HEK293 (cell line): Measurements from ENCODE around the gene PKP3.

ENCODE experiments used
- CTCF ChIA-PET: fragments of 350-600 bp; formaldehyde crosslinking; extraction: SDS; loops from one replicate; lab custom pipeline; 2021; ENCODE audit warnings: antibody characterized with exemption; lab: Yijun Ruan, JAX
- POLR2A ChIA-PET: fragments of 300-600 bp; formaldehyde crosslinking; extraction: SDS; loops from one replicate; lab custom pipeline; 2020; ENCODE audit warnings: antibody characterized with exemption, inconsistent platforms; lab: Yijun Ruan, JAX
- H3K27ac ChIP-seq: fragments of 200-500 bp; sonication (Bioruptor generic); 2 replicates; pipeline ENCODE4 v1.5.1; 2014; ENCODE audit warnings: low read depth, low read length, control low read depth, inconsistent platforms; ENCODE audit errors: extremely low read depth
- H3K36me3 ChIP-seq, 2 experiments: fragments of 200-500 bp in 1 of 2; sonication (Bioruptor generic) in 1 of 2; 1 replicate in 1 of 2; 2 replicates in 1 of 2; pipeline ENCODE4 v1.5.1; 2014 to 2017; ENCODE audit warnings: inconsistent platforms in 2 of 2, low read length in 2 of 2; ENCODE audit not compliant: control insufficient read depth in 2 of 2, insufficient read depth in 1 of 2
- H3K4me1 ChIP-seq: fragments of 200-500 bp; sonication (Bioruptor generic); 2 replicates; pipeline ENCODE4 v1.5.1; 2014; ENCODE audit warnings: mild to moderate bottlenecking, low read length, inconsistent platforms; ENCODE audit not compliant: control insufficient read depth, insufficient read depth
- H3K4me3 ChIP-seq: 2 replicates; pipeline ENCODE4 v1.5.1; 2011; ENCODE audit warnings: low read depth, mild to moderate bottlenecking, control low read depth, low read length, moderate library complexity
- H3K9me3 ChIP-seq: fragments of 200-500 bp; sonication (Bioruptor generic); 2 replicates; pipeline ENCODE4 v1.5.1; 2014; ENCODE audit warnings: low read depth, low read length, inconsistent platforms; ENCODE audit not compliant: control insufficient read depth, insufficient read depth
- HOXA7 ChIP-seq: sonication (generic); formaldehyde crosslinking; IDR thresholded peaks from 2 replicates; pipeline ENCODE4 v1.8.1; 2022; ENCODE audit warnings: missing genetic modification reagents, borderline replicate concordance
- HOXC10 ChIP-seq: sonication (generic); formaldehyde crosslinking; IDR thresholded peaks from 2 replicates; pipeline ENCODE4 v1.8.1; 2023; ENCODE audit warnings: mild to moderate bottlenecking, missing genetic modification reagents
- SCRT2 ChIP-seq: fragments of 450-650 bp; formaldehyde crosslinking; IDR thresholded peaks from 2 replicates; pipeline ENCODE4 v1.5.1; 2016; ENCODE audit warnings: missing biosample characterization, missing genetic modification characterization
- ZBTB7A ChIP-seq: fragments of 450-650 bp; formaldehyde crosslinking; IDR thresholded peaks from 2 replicates; pipeline ENCODE4 v1.5.1; 2016; ENCODE audit warnings: low read depth, missing biosample characterization, missing genetic modification characterization
- ZEB2 ChIP-seq: fragments of 450-650 bp; formaldehyde crosslinking; IDR thresholded peaks from 2 replicates; pipeline ENCODE4 v1.5.1; 2016; ENCODE audit warnings: missing biosample characterization, missing genetic modification characterization
- ZFP41 ChIP-seq: fragments of 450-650 bp; formaldehyde crosslinking; IDR thresholded peaks from 2 replicates; pipeline ENCODE4 v1.5.1; 2016; ENCODE audit warnings: missing biosample characterization, missing genetic modification characterization, borderline replicate concordance
- ZNF140 ChIP-seq: fragments of 450-650 bp; formaldehyde crosslinking; IDR thresholded peaks from 2 replicates; pipeline ENCODE4 v1.5.1; 2016; ENCODE audit warnings: missing biosample characterization, missing genetic modification characterization
- ZNF2 ChIP-seq: fragments of 450-650 bp; formaldehyde crosslinking; IDR thresholded peaks from 2 replicates; pipeline ENCODE4 v1.5.1; 2016; ENCODE audit warnings: missing biosample characterization, missing genetic modification characterization
- ZNF239 ChIP-seq: fragments of 450-650 bp; formaldehyde crosslinking; IDR thresholded peaks from 2 replicates; pipeline ENCODE4 v1.5.1; 2016; ENCODE audit warnings: missing biosample characterization, missing genetic modification characterization
- ZNF366 ChIP-seq: fragments of 450-650 bp; formaldehyde crosslinking; conservative IDR thresholded peaks from 2 replicates; pipeline ENCODE4 v1.5.1; 2016; ENCODE audit warnings: missing biosample characterization, missing genetic modification characterization
- ZNF37A ChIP-seq: fragments of 450-650 bp; IDR thresholded peaks from 2 replicates; pipeline ENCODE4 v1.5.1; 2018; ENCODE audit warnings: missing biosample characterization, missing genetic modification characterization
- ZNF548 ChIP-seq: fragments of 450-650 bp; formaldehyde crosslinking; IDR thresholded peaks from 2 replicates; pipeline ENCODE4 v1.5.1; 2016; ENCODE audit warnings: missing biosample characterization, missing genetic modification characterization
- ZNF600 ChIP-seq: fragments of 450-650 bp; formaldehyde crosslinking; IDR thresholded peaks from 2 replicates; pipeline ENCODE4 v1.5.1; 2016; ENCODE audit warnings: missing biosample characterization, missing genetic modification characterization
- ZNF76 ChIP-seq: fragments of 450-650 bp; formaldehyde crosslinking; IDR thresholded peaks from 2 replicates; pipeline ENCODE4; 2016; ENCODE audit warnings: low read depth, missing biosample characterization, missing genetic modification characterization, borderline replicate concordance
- TF ChIP-seq, protein P1 (sequence below): fragments of 450-650 bp; formaldehyde crosslinking; optimal IDR thresholded peaks from 2 replicates; pipeline ENCODE3; 2016; ENCODE audit warnings: missing biosample characterization, mild to moderate bottlenecking, missing genetic modification characterization
- TF ChIP-seq, protein P2 (sequence below): fragments of 450-650 bp; IDR thresholded peaks from 2 replicates; pipeline ENCODE4 v1.5.1; 2018; ENCODE audit warnings: missing biosample characterization, mild to moderate bottlenecking, missing genetic modification characterization
- TF ChIP-seq, protein P3 (sequence below): fragments of 450-650 bp; formaldehyde crosslinking; IDR thresholded peaks from 2 replicates; pipeline ENCODE4 v1.5.1; 2016; ENCODE audit warnings: missing biosample characterization, missing genetic modification characterization
- TF ChIP-seq, protein P4 (sequence below): fragments of 450-650 bp; formaldehyde crosslinking; IDR thresholded peaks from 2 replicates; pipeline ENCODE4 v1.5.1; 2016; ENCODE audit warnings: missing biosample characterization, missing genetic modification characterization
- TF ChIP-seq, protein P5 (sequence below): fragments of 450-650 bp; formaldehyde crosslinking; IDR thresholded peaks from 2 replicates; pipeline ENCODE4 v1.5.1; 2017; ENCODE audit warnings: missing biosample characterization, missing genetic modification characterization
- TF ChIP-seq, protein P6 (sequence below): fragments of 450-650 bp; formaldehyde crosslinking; IDR thresholded peaks from 2 replicates; pipeline ENCODE4 v1.5.1; 2016; ENCODE audit warnings: missing biosample characterization, missing genetic modification characterization

The PKP3 gene

DNA sequence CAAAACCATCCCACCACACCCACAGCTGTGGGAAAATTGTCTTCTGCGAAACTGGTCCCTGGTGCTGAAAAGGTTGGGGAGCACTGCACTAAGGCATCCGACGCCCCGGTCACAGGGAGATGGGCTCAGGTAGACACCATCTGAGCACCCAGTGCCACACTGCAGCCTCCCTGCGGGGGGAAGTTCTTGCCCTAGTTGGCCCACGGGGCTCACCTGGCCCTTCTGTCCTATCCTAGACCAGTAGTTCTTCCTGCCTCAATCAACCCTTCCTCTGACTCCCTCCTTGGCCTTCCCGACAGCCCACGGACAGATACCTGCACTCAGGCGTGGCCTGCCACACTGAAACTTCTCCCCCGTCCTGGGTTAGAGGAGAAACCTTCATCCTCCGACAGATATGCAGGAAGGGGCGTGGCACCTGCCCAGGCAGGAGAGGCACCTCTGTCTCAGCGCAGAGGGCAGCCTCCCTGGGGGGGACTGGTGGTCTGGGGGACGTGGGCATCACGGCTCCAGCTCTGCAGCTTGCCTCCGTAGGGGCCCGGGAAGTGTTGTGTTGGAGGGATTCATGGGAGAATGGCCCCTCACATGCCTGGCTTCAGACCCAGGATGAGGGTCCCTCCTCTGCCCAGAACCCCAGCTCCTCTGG lies 43.3 kb downstream of the PKP3 start:
- Histone ChIP-seq H3K4me3 (no peak overlapping the region), H3K27ac (no peak overlapping the region), H3K36me3 (no peaks in the 10 kb centered on the region), H3K4me1 (no peaks in the 10 kb centered on the region), H3K9me3 (no peaks in the 10 kb centered on the region)
- POLR2A ChIA-PET, result no interaction called here
- TF ChIP-seq, protein P1, sequence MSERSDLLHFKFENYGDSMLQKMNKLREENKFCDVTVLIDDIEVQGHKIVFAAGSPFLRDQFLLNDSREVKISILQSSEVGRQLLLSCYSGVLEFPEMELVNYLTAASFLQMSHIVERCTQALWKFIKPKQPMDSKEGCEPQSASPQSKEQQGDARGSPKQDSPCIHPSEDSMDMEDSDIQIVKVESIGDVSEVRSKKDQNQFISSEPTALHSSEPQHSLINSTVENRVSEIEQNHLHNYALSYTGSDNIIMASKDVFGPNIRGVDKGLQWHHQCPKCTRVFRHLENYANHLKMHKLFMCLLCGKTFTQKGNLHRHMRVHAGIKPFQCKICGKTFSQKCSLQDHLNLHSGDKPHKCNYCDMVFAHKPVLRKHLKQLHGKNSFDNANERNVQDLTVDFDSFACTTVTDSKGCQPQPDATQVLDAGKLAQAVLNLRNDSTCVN (tag by site-specific recombination), result no peak
- TF ChIP-seq, protein P2, sequence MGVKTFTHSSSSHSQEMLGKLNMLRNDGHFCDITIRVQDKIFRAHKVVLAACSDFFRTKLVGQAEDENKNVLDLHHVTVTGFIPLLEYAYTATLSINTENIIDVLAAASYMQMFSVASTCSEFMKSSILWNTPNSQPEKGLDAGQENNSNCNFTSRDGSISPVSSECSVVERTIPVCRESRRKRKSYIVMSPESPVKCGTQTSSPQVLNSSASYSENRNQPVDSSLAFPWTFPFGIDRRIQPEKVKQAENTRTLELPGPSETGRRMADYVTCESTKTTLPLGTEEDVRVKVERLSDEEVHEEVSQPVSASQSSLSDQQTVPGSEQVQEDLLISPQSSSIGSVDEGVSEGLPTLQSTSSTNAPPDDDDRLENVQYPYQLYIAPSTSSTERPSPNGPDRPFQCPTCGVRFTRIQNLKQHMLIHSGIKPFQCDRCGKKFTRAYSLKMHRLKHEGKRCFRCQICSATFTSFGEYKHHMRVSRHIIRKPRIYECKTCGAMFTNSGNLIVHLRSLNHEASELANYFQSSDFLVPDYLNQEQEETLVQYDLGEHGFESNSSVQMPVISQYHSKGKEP (tag by site-specific recombination), result no peak
- no peak for TF ChIP-seq ZNF600 (tag by site-specific recombination)
- TF ChIP-seq ZNF76 (tag by site-specific recombination), result no peak
- TF ChIP-seq SCRT2 (tag by site-specific recombination), result no peak
- no peak for TF ChIP-seq ZNF2 (tag by site-specific recombination)
- TF ChIP-seq, protein P3, sequence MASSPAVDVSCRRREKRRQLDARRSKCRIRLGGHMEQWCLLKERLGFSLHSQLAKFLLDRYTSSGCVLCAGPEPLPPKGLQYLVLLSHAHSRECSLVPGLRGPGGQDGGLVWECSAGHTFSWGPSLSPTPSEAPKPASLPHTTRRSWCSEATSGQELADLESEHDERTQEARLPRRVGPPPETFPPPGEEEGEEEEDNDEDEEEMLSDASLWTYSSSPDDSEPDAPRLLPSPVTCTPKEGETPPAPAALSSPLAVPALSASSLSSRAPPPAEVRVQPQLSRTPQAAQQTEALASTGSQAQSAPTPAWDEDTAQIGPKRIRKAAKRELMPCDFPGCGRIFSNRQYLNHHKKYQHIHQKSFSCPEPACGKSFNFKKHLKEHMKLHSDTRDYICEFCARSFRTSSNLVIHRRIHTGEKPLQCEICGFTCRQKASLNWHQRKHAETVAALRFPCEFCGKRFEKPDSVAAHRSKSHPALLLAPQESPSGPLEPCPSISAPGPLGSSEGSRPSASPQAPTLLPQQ (tag by site-specific recombination), result no peak
- TF ChIP-seq ZNF548 (tag by site-specific recombination), result no peak
- no peak for TF ChIP-seq ZEB2 (tag by site-specific recombination)
- TF ChIP-seq ZNF366, result no peak
- no peak for TF ChIP-seq ZNF239
- TF ChIP-seq, protein P4, sequence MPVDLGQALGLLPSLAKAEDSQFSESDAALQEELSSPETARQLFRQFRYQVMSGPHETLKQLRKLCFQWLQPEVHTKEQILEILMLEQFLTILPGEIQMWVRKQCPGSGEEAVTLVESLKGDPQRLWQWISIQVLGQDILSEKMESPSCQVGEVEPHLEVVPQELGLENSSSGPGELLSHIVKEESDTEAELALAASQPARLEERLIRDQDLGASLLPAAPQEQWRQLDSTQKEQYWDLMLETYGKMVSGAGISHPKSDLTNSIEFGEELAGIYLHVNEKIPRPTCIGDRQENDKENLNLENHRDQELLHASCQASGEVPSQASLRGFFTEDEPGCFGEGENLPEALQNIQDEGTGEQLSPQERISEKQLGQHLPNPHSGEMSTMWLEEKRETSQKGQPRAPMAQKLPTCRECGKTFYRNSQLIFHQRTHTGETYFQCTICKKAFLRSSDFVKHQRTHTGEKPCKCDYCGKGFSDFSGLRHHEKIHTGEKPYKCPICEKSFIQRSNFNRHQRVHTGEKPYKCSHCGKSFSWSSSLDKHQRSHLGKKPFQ (tag by site-specific recombination), result no peak
- no peak for TF ChIP-seq ZFP41 (tag by site-specific recombination)
- no peak for TF ChIP-seq HOXC10 (CRISPR knock-in tag)
- TF ChIP-seq ZNF37A (tag by site-specific recombination), result no peak
- no peak for TF ChIP-seq ZNF140
- no peak for TF ChIP-seq ZBTB7A (tag by site-specific recombination)
- TF ChIP-seq, protein P5, sequence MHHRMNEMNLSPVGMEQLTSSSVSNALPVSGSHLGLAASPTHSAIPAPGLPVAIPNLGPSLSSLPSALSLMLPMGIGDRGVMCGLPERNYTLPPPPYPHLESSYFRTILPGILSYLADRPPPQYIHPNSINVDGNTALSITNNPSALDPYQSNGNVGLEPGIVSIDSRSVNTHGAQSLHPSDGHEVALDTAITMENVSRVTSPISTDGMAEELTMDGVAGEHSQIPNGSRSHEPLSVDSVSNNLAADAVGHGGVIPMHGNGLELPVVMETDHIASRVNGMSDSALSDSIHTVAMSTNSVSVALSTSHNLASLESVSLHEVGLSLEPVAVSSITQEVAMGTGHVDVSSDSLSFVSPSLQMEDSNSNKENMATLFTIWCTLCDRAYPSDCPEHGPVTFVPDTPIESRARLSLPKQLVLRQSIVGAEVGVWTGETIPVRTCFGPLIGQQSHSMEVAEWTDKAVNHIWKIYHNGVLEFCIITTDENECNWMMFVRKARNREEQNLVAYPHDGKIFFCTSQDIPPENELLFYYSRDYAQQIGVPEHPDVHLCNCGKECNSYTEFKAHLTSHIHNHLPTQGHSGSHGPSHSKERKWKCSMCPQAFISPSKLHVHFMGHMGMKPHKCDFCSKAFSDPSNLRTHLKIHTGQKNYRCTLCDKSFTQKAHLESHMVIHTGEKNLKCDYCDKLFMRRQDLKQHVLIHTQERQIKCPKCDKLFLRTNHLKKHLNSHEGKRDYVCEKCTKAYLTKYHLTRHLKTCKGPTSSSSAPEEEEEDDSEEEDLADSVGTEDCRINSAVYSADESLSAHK (tag by site-specific recombination), result no peak
- TF ChIP-seq HOXA7 (CRISPR knock-in tag), result no peak
- TF ChIP-seq, protein P6, sequence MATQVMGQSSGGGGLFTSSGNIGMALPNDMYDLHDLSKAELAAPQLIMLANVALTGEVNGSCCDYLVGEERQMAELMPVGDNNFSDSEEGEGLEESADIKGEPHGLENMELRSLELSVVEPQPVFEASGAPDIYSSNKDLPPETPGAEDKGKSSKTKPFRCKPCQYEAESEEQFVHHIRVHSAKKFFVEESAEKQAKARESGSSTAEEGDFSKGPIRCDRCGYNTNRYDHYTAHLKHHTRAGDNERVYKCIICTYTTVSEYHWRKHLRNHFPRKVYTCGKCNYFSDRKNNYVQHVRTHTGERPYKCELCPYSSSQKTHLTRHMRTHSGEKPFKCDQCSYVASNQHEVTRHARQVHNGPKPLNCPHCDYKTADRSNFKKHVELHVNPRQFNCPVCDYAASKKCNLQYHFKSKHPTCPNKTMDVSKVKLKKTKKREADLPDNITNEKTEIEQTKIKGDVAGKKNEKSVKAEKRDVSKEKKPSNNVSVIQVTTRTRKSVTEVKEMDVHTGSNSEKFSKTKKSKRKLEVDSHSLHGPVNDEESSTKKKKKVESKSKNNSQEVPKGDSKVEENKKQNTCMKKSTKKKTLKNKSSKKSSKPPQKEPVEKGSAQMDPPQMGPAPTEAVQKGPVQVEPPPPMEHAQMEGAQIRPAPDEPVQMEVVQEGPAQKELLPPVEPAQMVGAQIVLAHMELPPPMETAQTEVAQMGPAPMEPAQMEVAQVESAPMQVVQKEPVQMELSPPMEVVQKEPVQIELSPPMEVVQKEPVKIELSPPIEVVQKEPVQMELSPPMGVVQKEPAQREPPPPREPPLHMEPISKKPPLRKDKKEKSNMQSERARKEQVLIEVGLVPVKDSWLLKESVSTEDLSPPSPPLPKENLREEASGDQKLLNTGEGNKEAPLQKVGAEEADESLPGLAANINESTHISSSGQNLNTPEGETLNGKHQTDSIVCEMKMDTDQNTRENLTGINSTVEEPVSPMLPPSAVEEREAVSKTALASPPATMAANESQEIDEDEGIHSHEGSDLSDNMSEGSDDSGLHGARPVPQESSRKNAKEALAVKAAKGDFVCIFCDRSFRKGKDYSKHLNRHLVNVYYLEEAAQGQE, result no peak
- CTCF ChIA-PET, result no interaction called here
